HCT116 (cell line): ENCODE results near the gene GEN1. TPM values are rescaled to one million over a fixed set of nuclear protein-coding genes. Genes with fewer than 3 reads are reported as not detected.

ENCODE experiments used
- ATAC-seq: fragments of 200-7000 bp; cut with Tn5 transposase; 2 replicates; pipeline ENCODE4 v1.9.1; 2020; ENCODE audit warnings: mild to moderate bottlenecking, moderate library complexity
- BruUV-seq: library from RNA; stranded (reverse); fragments of 400-500 nt; replicated peaks from 2 replicates; lab custom pipeline; 2021; lab: Mats Ljungman, UMichigan
- CTCF ChIA-PET: fragments of 300-600 bp; sonication (Branson Sonifier 250); formaldehyde crosslinking; loops from one replicate; lab custom pipeline; 2021; ENCODE audit warnings: antibody characterized with exemption; lab: Charles Lee
- POLR2A ChIA-PET: fragments of 300-600, 350-600 bp; sonication (Branson Sonifier 250); formaldehyde crosslinking; loops from one replicate; lab custom pipeline; 2021; ENCODE audit warnings: antibody characterized with exemption; lab: Charles Lee
- RAD21 ChIA-PET, 2 experiments: fragments of 300-600 bp; sonication (Branson Sonifier 250); formaldehyde crosslinking; loops; one replicate each; lab custom pipeline; 2023; ENCODE audit warnings: low total read pairs in 2 of 2; ENCODE audit not compliant: uncharacterized antibody in 2 of 2, unreplicated experiment in 2 of 2, low non-redundant PET in 1 of 2; lab: Charles Lee
- DNase-seq: peaks from one replicate; pipeline ENCODE4 v3.0.0-alpha.2; 2010; ENCODE audit warnings: low read depth, low spot score
- H2AFZ ChIP-seq: fragments of 200-600 bp; shearing (Covaris generic), sonication (generic); 2 replicates; pipeline ENCODE4 v1.6.1; 2017; ENCODE audit warnings: low read depth, mixed run types, mixed read lengths, antibody characterized with exemption, low read length; ENCODE audit not compliant: poor library complexity, severe bottlenecking
- H3K27ac ChIP-seq: 2 replicates; pipeline ENCODE4 v1.5.1; 2012; ENCODE audit warnings: low read depth, low read length
- H3K27me3 ChIP-seq: fragments of 200-600 bp; sonication (generic); 2 replicates; pipeline ENCODE4 v1.6.1; 2016; ENCODE audit warnings: mixed run types, low read length, mixed read lengths; ENCODE audit not compliant: insufficient read depth
- H3K36me3 ChIP-seq, 2 experiments: fragments of 200-500 bp in 1 of 2; fragments of 200-600 bp in 1 of 2; sonication (Bioruptor generic) in 1 of 2; sonication (generic) in 1 of 2; 2 replicates each; pipeline versions ENCODE4 v1.5.1 to v1.6.1; 2014 to 2016; ENCODE audit warnings: low read length in 2 of 2, inconsistent platforms in 1 of 2, mixed read lengths in 1 of 2, mixed run types in 1 of 2; ENCODE audit not compliant: insufficient read depth in 2 of 2, control insufficient read depth in 1 of 2
- H3K4me1 ChIP-seq, 2 experiments: fragments of 200-600 bp in 1 of 2; sonication (generic) in 1 of 2; 2 replicates each; pipeline versions ENCODE4 v1.5.1 to v1.6.1; 2012 to 2017; ENCODE audit warnings: low read length in 2 of 2, inconsistent platforms in 1 of 2, mild to moderate bottlenecking in 1 of 2, mixed read lengths in 1 of 2, mixed run types in 1 of 2, moderate library complexity in 1 of 2; ENCODE audit not compliant: insufficient read depth in 2 of 2, control insufficient read depth in 1 of 2
- H3K4me2 ChIP-seq: fragments of 200-600 bp; sonication (generic); 2 replicates; pipeline ENCODE4 v1.6.1; 2017; ENCODE audit warnings: mixed run types, low read length, mixed read lengths
- H3K4me3 ChIP-seq, 2 experiments: fragments of 200-600 bp in 1 of 2; sonication (generic) in 1 of 2; replicated peaks in 1 of 2; 2 replicates each; pipeline ENCODE4 v1.5.1; 2011 to 2016; ENCODE audit warnings: low read length in 2 of 2, control low read depth in 1 of 2, low read depth in 1 of 2, mild to moderate bottlenecking in 1 of 2, mixed read lengths in 1 of 2, mixed run types in 1 of 2
- H3K79me2 ChIP-seq: fragments of 200-600 bp; sonication (generic); 2 replicates; pipeline ENCODE4 v1.6.1; 2017; ENCODE audit warnings: mild to moderate bottlenecking, mixed run types, low read length, moderate library complexity, mixed read lengths; ENCODE audit not compliant: insufficient read depth
- H3K9ac ChIP-seq: fragments of 200-600 bp; sonication (generic); 2 replicates; pipeline ENCODE4 v1.6.1; 2016; ENCODE audit warnings: low read length, mixed read lengths
- H3K9me2 ChIP-seq: fragments of 200-600 bp; sonication (generic), shearing (Covaris generic); 2 replicates; pipeline ENCODE4 v1.6.1; 2017; ENCODE audit warnings: mixed run types, mild to moderate bottlenecking, moderate library complexity; ENCODE audit not compliant: insufficient read depth
- H3K9me3 ChIP-seq, 2 experiments: fragments of 200-500 bp in 1 of 2; fragments of 200-600 bp in 1 of 2; sonication (Bioruptor generic) in 1 of 2; sonication (generic) in 1 of 2; 2 replicates each; pipeline ENCODE4 v1.6.1; 2014 to 2017; ENCODE audit warnings: low read length in 2 of 2, mixed read lengths in 2 of 2, inconsistent platforms in 1 of 2, low read depth in 1 of 2, mild to moderate bottlenecking in 1 of 2, mixed run types in 1 of 2, moderate library complexity in 1 of 2; ENCODE audit not compliant: control insufficient read depth in 1 of 2, insufficient read depth in 1 of 2
- H4K20me1 ChIP-seq: fragments of 200-600 bp; sonication (generic), shearing (Covaris generic); 2 replicates; pipeline ENCODE4 v1.6.1; 2017; ENCODE audit warnings: mixed run types, mild to moderate bottlenecking, moderate library complexity; ENCODE audit not compliant: insufficient read depth
- CBX3 ChIP-seq: IDR thresholded peaks from 2 replicates; pipeline ENCODE4 v1.6.1; 2012; ENCODE audit warnings: low read depth
- CEBPB ChIP-seq: IDR thresholded peaks from 2 replicates; pipeline ENCODE4 v1.6.1; 2012; ENCODE audit warnings: low read depth
- CTCF ChIP-seq, 3 experiments: fragments of 200-600 bp in 1 of 3; sonication (generic) in 1 of 3; IDR thresholded peaks in 2 of 3; conservative IDR thresholded peaks in 1 of 3; 2 replicates each; pipeline ENCODE4 v1.5.1; 2012 to 2017; ENCODE audit warnings: low read depth in 2 of 3, low read length in 2 of 3, antibody characterized with exemption in 1 of 3, borderline replicate concordance in 1 of 3, control low read depth in 1 of 3, mild to moderate bottlenecking in 1 of 3, mixed read lengths in 1 of 3, mixed run types in 1 of 3, moderate library complexity in 1 of 3; ENCODE audit not compliant: insufficient read depth in 1 of 3
- ELF1 ChIP-seq: IDR thresholded peaks from 2 replicates; pipeline ENCODE4 v1.6.1; 2012; ENCODE audit warnings: low read depth, borderline replicate concordance
- EZH2 ChIP-seq: fragments of 200-600 bp; sonication (generic); IDR thresholded peaks from 2 replicates; pipeline ENCODE4 v1.6.1; 2017; ENCODE audit warnings: antibody characterized with exemption, mixed run types
- FOSL1 ChIP-seq: IDR thresholded peaks from 2 replicates; pipeline ENCODE4 v1.6.1; 2012; ENCODE audit warnings: low read depth
- JUND ChIP-seq: IDR thresholded peaks from 2 replicates; pipeline ENCODE4 v1.6.1; 2012
- POLR2A ChIP-seq: IDR thresholded peaks from 2 replicates; pipeline ENCODE4 v1.7.0; 2011; ENCODE audit warnings: borderline replicate concordance; ENCODE audit not compliant: insufficient read depth, insufficient read length; ENCODE audit errors: extremely low read depth
- POLR2AphosphoS5 ChIP-seq: IDR thresholded peaks from 2 replicates; pipeline ENCODE4 v1.6.1; 2011; ENCODE audit warnings: mild to moderate bottlenecking, low read depth, low read length, moderate library complexity
- REST ChIP-seq: IDR thresholded peaks from 2 replicates; pipeline ENCODE4 v1.6.1; 2012; ENCODE audit warnings: low read depth
- SIN3A ChIP-seq: IDR thresholded peaks from 2 replicates; pipeline ENCODE4 v1.6.1; 2012; ENCODE audit warnings: low read depth
- SRF ChIP-seq: IDR thresholded peaks from 2 replicates; pipeline ENCODE4 v1.6.1; 2012; ENCODE audit warnings: low read depth
- YY1 ChIP-seq: IDR thresholded peaks from 2 replicates; pipeline ENCODE4 v1.6.1; 2011; ENCODE audit warnings: low read length, low read depth, moderate library complexity, mild to moderate bottlenecking; ENCODE audit not compliant: insufficient replicate concordance; ENCODE audit errors: extremely low read depth
- intact Hi-C: fragments of 100-400 bp; cut with micrococcal nuclease; formaldehyde crosslinking; loops from 2 replicates; pipeline ENCODE4 v1.10.0; 2022
- total RNA-seq: library from RNA; stranded (reverse); gene quantifications from one replicate; pipeline ENCODE4 v1.2.1, GENCODE V29; 2021; ENCODE audit not compliant: unreplicated experiment

The GEN1 gene
- total RNA-seq, 1 experiment from 2014 or later: 19.7 TPM

GRCh38 chr2:17827316-17827715 is 73.4 kb downstream of the GEN1 start:
- CTCF ChIA-PET: no interaction called here
- BruUV-seq: no TSS peak

More at GRCh38 chr2:17827316-17827715, 73.4 kb downstream of the GEN1 start:
- Histone ChIP-seq H3K9me3 (no peaks in the 10 kb centered on the region), H4K20me1 (no peaks in the 10 kb centered on the region), H3K9ac (no peak overlapping the region), H3K9me2 (no peaks in the 10 kb centered on the region), H3K27ac (no peak overlapping the region), H2AFZ (no peak overlapping the region), H3K4me2 (no peak overlapping the region), H3K27me3 (no peaks in the 10 kb centered on the region), H3K4me3 (no peak overlapping the region), H3K79me2 (no peaks in the 10 kb centered on the region), H3K4me1 (peaks cover 0 to 10% of the 10 kb centered on the region in 2 experiments; a peak in 1 of 4 replicates), H3K36me3 (no peaks in the 10 kb centered on the region)
- ATAC-seq: no peak
- TF ChIP-seq FOSL1 (no peak), REST (no peak), JUND (no peak), CEBPB (no peak), SIN3A (no peak), POLR2AphosphoS5 (no peak), YY1 (no peak), CTCF (IDR thresholded peaks at IDR 0.05 in 2 of 3, conservative IDR thresholded peaks at IDR 0.05 in 1 of 3; ENCODE audit: borderline replicate concordance in 1 of 3, insufficient read depth in 1 of 3, low read depth in 2 of 3, low read length in 2 of 3) (no peak), ELF1 (no peak), CBX3 (no peak), SRF (no peak), POLR2A (no peak), EZH2 (no peak)
- intact Hi-C loops: no loop called here
- POLR2A ChIA-PET: no interaction called here
- no peak for DNase-seq
- RAD21 ChIA-PET: no interaction called here
